ENCODE measurements around the gene SIRT6.
"Not testable (repeated sequence)": the region's sequence is repeated elsewhere in the genome, so short reads cannot be mapped to it uniquely, and the experiment has no call there.

The SIRT6 gene

DNA sequence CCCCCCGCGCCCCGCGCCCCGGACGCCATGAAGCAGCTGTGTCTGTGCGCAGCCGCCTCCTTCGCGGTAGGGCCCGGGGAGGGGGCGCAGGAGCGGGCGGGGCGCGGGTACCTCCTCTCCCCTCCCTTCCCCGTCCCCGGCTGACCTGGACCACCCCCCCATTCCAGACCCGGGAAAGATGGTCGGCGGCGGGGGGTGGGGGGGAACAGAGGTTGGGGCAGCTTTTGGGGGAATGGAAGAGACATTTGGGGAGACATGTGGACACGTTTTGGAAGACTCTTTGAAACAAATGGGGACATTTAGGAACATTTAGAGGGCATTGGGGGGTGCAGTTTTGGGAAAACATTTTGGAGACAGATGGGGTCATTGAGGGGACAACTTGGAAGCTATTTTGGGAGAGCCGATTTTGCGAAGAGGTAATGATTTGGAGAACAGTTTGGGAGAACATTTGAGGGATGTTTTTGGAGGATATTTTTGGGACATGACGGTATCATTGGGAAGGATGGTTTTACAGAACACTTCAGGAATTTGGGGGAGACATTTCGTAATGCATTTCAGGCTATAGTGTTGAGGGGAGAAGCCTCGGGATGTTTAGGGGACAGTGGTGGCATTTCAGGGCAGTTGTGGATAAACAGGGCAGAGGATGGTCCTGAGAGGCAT is 16.2 kb upstream of the SIRT6 start:
- DNase-seq: no peak

DNA sequence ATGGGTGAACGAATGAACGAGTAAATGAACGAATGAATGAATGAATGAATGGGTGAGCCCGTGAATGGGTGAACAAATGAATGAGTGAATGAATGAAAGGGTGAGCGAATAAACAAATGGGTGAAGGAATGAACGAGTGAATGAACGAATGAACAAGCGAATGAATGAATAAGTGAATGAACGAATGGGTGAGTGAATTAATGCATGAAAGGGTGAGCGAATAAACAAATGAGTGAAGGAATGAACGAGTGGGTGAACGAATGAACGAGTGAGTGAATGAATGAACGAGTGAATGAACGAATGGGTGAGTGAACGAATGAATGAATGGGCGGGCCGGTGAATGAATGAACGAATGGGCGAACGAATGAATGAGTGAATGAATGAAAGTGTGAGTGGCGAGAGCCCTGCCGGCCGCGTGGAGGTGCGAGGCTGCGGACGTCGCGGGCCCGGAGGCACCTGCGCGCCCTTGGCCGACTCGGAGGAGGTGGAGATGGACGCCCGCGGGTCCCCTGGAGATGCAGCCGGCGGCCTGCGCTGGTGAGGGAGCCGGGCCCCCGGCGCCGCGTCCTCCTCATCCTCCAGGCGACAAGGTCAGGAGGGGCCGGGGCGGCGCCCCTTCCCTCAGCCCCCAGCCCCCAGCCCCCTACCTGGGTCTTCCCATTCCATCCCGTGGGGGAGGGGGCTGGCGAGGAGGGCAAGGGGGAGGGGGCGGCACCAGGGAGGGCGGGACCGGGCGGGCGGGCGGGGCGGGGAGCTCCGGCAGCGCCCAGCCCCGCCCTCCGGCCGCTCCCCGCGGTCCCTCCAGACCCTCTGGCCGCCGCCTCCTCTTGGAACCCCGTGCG is 15.5 kb upstream of the SIRT6 start:
- no peak for DNase-seq

- DNase-seq: no peak
Observed at GRCh38 chr19:4197228-4197624, 14.9 kb upstream of the SIRT6 start.

DNA sequence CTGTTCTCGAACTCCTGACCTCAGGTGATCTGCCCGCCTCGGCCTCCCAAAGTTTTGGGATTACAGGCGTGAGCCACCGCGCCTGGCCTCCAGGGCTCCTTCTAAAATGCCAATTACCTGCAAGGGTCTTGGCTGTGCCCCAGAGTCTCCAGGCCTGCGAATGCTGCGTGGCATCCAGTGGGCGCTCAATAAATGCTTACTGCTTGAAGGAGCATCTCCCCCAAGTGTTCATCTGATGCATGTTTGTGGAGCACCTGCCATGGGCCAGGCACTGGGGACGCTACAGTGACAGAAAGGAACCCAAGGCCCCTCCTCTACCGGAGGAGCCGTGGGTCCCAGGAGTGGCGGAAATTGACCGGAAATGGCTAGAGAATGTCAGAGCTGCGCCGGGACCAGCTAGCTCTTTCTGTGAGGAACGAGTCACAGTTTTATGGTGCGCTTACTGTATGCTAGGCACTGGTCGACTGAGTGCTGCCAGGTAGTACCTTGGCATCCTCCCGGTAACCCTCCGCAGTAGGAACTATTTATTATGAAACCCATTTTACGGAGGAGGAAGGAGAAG is 14.3 kb upstream of the SIRT6 start:
- DNase-seq: no peak

GRCh38 chr19:4196009-4196408 is 13.6 kb upstream of the SIRT6 start:
- no peak for DNase-seq

DNA sequence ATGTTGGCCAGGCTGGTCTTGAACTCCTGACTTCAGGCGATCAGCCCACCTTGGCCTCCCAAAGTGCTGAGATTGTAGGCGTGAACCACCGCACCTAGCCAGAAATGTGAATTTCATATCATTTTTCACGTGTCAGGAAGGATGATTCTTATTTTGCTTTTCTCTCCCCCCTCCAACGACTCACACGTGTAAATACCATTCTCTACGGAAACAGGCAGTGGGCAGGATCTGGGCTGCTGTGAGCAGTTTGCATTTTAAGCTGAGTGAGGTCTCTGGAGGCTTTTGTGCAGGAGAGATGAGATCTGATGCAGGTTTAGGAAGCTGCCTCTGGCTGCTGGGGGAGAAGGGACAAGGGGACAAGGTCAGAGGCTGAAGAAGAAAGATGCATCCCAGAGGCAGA is 12.0 kb upstream of the SIRT6 start:
- DNase-seq: no peak

GRCh38 chr19:4192537-4192936 is 10.2 kb upstream of the SIRT6 start:
- DNase-seq: not testable (repeated sequence)

DNA sequence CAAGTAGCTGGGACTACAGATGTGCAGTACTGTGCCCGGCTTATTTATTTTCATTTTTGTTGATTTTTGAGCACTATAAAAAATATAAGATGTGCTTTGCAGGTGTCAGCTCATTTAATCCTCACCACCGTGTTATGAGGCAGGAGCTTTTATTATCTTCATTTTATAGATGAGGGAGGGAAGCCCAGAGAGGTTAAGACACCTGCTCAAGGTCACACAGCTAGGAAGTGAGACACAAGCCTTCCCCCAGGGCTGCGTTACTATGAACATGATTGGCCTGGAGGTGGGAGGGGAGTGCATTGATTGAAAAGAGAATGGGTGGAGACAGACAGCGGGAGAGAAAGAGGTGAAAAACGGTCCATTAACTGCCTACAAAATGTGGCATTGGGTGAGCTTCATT is 7.3 kb upstream of the SIRT6 start:
- no peak for DNase-seq

DNA sequence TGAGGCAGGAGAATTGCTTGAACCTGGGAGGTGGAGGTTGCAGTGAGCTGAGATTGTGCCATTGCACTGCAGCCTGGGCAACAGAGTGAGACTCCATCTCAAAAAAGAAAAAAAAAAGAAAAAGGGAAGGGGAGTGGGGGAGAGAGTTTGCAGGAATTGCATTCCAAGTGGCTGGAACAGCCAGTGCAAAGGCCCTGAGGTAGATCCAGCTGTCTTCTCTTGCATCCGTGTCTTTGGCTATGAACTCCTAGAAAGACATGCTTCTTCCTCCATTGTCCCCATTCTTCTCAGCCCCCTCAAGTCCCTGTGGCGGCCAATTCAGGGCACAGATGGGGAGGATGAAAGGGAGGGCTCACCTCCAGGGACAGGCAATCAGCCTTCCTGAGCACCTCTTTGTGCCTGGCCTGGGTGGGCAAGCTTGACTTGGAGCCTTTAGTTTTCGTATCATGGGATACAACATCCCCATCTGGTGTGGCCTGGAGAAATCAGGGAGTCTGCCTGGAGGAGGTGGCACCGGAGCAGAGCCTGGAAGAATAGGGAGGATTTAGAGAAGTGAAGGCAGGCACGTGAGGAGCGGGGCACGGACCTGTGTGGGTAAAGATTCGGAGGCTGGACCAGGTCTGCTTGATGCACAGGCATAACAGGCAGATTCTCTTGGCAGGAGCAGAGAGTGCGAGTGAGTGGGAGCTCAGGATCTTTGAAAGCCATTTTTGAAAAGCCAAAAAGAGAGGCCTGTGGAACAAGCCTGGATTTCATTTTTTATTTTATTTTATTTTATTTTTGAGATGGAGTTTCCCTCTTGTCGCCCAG is 5.2 kb upstream of the SIRT6 start:
- DNase-seq: no peak

DNA sequence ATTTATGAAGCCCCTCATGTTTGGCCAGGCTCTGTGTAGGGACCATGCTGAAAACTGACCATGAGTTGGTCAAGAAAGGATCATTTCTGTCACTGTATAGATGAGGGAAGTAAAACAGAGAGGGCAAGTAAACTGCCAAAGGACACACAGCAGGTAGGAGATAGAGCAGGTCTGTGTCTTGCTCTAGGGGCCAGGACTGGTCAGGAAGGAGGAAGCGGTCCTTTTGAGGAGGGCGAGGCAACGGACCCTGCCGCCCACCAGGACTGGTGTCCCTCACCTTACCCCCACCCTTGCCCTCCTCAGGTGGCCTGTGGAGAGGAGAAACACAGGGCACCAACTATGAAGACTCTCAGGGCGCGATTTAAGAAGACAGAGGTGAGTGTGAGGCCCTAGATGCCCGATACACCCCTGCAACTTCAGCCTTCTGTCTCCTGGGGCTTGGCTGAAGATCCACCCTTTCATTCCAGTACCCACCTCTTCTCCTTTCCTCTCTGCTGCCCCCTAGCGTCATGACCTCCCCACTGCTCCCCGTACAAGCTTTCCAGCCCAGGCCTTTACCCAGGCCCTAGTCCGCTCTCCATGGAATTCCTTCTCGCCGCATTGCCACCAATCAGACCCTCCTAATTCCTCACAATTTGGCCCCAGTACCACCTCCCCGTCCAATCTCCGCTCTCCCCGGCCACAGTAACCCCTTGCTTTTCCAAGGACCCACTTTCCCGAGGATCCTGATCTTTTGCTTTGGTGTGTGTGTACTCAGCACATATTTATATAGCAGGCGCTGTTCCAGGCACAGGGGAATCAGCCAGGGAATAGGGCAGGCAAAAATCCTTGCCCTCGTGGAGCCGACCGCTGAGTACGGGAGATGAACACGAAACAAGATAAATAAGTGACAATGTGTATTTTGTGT is 4.0 kb upstream of the SIRT6 start:
- DNase-seq: peak; percentile 74 to 80

DNA sequence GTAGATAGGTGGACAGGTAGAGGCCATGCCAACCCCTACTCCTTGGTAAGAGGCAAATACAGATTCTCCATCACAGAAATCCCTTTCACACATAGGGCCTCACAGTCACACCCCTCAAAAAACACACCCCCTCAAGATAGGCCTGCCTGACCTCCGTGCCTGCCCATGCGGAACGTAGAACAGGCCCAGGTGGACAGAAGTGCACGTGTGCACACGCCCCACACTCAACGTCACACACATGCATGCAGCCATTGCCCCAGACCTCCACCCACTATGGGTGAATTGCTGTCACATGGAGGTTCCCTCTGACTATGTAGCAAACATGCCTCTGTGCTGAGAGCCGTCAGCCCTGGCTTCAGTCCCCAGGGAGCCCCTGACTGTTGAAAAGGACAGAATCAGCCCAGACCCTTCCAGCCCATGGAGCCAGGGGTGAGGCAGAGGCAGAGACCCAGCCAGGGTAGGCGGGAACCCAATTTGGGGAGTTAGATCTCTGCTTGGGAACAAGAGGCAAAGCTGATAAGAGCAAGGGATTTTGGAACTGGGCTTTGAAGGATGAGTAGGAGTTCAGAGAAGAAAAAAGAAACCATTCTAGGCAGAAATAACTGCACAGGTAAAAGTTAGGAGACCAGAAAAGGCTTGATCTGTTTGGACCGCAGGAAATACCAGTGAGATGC is 3.2 kb upstream of the SIRT6 start:
- no peak for DNase-seq

- no peak for DNase-seq
Observed at GRCh38 chr19:4184718-4185352, 2.5 kb upstream of the SIRT6 start.

DNA sequence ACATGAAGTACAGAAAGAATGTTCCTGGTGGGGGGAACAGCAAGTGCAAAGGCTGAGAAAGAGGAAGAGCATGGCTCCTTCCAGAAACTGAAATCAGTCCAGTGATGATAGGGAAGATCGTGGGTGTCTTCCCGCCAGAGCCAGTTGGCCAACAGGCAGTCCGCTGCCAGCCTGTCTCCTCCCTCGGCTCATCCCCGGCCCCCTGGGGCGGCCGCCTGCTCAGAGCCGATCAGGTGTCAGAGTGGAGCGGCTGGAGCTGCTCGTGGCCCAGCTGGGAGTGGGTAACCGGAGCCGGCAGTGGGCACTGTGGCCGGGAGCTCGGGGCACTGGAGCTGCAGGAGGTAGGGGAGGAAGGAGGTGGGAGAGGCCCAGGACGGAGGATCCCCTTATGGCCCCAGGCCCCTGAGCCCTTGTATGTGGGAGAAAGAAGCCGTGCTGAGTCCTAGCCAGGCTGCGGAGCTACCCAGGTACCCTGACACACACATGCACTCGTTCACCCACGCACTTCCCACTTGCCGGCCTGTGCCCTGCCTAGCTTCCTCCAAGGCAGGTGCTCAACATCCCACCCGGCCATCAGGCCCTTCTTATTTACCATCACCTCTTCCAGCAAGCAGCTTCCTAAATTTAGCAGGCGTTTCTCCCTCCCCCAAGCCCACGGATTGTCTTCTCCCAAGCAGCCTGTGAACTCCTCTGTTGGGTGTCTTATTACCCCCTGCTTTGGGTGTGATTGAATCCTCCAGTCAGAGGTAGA is 1.8 kb upstream of the SIRT6 start:
- DNase-seq: no peak

- no peak for DNase-seq
Observed at GRCh38 chr19:4181053-4181508, 1.3 kb downstream of the SIRT6 start.

DNA sequence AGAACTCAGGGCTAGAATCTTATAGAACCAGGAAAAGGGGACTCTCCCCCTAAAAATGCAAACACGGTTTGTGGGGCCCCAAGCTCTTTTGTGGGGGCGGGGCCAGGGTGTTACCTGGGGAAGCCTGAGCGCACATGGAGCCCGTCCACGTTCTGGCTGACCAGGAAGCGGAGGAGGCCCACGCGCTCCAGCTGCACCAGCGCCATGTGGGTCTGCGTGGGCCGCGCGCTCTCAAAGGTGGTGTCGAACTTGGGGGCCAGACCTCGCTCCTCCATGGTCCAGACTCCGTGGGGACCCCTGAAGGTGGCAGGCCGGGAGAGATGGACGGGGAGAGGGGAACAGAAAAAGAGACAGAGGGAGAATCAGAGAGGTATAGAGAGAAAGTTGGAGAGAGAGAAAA is 3.4 kb downstream of the SIRT6 start:
- no peak for DNase-seq

GRCh38 chr19:4177146-4177545 is 5.2 kb downstream of the SIRT6 start:
- no peak for DNase-seq

DNA sequence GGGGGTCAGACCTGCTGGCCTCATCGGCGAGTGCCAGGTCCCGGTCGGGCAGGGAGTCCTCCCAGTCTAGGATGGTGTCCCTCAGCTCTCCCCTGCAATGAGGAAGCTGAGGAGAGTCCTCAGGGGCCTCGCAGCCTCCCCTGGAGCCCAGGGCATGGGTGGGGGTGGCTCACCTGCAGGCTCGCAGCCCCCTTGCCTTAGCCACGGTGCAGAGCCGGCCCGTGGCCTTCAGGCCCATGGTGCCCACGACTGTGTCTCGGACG is 6.8 kb downstream of the SIRT6 start:
- no peak for DNase-seq

GRCh38 chr19:4174895-4175668 is 7.3 kb downstream of the SIRT6 start:
- no peak for DNase-seq

DNA sequence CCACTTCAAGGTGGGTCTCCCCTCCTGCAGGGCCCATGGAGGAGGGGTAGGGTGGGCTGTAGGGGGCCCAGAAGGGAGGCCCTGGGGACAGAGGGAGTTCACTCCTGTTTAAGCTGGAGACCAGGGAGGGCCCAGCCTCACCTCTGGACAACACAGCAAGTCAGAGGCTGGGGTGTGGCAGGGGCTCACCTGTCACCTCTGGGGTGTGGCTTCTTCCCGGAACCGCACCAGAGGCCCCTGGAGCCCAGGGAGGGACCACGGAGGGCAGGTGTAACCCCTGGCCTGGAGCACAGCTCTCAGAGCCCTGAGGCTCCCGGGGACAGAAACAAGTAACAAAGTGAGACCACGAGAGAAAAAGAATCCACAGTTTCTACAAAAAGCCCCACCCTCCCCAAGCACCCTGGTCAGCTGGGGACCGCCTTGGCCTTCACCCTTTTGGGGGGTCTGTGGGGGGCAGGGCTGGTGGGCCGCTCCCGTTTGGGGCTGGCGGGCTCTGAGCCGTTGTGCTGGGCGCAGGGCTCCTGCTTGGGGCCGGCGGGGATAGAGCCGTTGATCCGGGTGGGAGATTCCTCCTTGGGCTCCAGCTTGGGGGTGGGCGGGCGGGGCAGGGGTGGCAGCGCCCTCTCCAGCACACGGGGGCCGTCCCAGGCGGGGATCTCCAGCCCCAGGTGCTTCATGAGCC is 8.0 kb downstream of the SIRT6 start:
- no peak for DNase-seq

Data from activated CD4-positive, alpha-beta T cell treated with anti-CD3 and anti-CD28 coated beads, Interleukin-2, amount 50 U/mL, for 4 hours (primary cell).